ENCODE results near the gene RPS27A.
"Not testable (repeated sequence)": the region's sequence is repeated elsewhere in the genome, so short reads cannot be mapped to it uniquely, and the experiment has no call there.

GRCh38 chr2:55241582-55241981 is 9.1 kb downstream of the RPS27A start:
- TF ChIP-seq PATZ1 (CRISPR knock-in tag; IDR thresholded peaks at IDR 0.05; ENCODE audit: borderline replicate concordance); SNAI2 (CRISPR knock-in tag; IDR thresholded peaks at IDR 0.05); TOX (CRISPR knock-in tag; IDR thresholded peaks at IDR 0.05; ENCODE audit: borderline replicate concordance); ZFP3 (CRISPR knock-in tag; IDR thresholded peaks at IDR 0.05): not testable (repeated sequence)
